DMS 273 (cell line): ENCODE data around the gene FXYD5.
A peak's percentile ranks its signal among the peaks of the same experiment; 100 is the strongest.
"Not testable (repeated sequence)": the region's sequence is repeated elsewhere in the genome, so short reads cannot be mapped to it uniquely, and the experiment has no call there.

ENCODE experiments used
- DNase-seq: peaks from one replicate; lab custom pipeline; 2025; ENCODE audit not compliant: unreplicated experiment; lab: John Stamatoyannopoulos, UW

The FXYD5 gene

GRCh38 chr19:35119578-35120155 lies 34.9 kb upstream of the FXYD5 start:
- DNase-seq: no peak

DNA sequence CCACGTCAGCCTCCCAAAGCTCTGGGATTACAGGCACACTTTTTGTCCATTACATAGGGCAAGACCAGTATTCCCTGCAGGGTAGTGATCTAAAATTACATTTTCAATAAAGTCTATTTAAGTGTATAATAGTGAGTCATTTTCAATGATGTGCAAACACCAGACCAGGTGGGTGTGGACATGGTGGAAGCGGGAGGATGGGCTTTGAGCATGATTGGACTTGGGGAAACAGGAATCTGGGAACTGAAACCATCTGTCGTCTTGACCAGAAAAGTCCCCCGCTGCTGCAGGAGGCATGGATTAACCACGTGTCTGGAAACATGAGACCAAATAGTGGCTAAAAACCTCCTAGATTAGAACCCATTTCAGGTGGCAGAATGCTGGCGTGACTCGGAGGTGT lies 34.0 kb upstream of the FXYD5 start:
- peak; percentile 98 for DNase-seq

DNA sequence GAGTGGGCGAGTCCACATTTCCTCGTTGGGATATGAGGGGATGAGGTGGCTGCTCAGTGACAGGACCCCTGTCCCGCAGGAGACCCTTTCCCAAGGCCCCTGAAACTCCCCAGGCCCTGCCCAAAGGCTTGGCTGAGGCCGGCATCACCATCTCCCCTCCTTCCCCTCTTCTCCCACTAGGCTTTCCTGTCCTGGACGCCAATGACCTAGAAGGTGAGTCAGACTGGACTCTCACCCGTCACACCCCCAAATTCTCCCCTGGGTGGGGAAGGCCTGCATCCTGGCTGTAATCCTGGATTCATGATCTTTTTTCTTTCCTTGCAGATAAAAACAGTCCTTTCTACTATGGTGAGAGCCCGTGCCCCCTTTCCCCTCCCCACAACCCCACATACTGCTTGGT lies 33.6 kb upstream of the FXYD5 start:
- DNase-seq: peak; percentile 61

- DNase-seq: peak; percentile 58
Observed at GRCh38 chr19:35122687-35123551, 31.6 kb upstream of the FXYD5 start.

DNA sequence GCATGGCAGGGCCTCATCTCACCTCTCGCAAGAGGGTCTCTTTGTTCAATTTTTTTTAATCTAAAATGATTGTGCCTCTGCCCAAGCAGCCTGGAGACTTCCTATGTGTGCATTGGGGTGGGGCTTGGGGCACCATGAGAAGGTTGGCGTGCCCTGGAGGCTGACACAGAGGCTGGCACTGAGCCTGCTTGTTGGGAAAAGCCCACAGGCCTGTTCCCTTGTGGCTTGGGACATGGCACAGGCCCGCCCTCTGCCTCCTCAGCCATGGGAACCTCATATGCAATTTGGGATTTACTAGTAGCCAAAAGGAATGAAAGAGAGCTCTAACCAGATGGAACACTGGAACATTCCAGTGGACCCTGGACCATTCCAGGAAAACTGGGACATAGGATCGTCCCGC lies 31.0 kb upstream of the FXYD5 start:
- peak; percentile 78 for DNase-seq

DNA sequence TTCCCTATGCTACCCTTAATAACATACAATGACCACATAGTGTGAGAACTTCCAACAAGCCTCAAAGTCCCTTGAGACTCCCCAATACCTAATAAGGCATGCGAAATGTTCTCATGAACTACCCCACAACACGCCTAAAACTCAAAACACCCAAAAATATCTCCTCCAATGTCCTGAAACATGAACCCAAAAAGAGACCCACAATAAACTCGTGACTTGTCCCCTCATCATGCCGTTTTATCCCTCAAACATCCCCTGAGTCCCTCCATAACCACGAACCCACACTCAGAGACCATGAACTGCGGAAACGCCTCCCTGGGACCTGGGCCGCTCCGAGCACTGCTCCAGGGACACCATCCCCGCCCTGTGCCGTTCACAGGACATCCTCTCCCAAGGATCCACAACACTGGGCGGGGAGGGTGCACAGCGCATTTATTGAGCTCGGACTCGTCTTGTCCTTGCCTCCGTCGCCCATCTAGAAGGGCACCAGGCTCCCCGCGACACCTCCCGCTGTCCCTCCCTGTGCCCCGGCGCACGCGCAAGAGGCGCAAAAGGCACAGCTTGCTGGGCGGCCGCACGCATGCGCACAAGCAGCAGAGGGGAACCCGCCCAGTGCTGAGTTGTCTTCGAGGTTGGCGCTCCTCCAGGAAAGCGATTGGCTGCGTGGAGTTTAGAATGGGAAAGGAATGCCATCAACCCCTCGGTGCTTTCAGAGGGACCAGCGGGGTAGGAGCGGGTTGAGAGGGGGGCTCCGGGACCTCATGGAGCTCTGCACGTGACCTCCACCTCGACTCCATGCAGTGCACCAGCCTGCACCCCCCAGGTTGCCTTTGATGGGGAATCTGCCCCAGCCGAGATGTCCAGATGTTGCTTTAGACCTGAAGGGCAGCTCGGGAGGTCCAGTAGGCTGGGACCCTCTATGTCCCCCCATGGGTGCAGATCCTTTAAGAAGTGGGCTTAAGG lies 30.2 kb upstream of the FXYD5 start:
- peak; percentile 96 for DNase-seq

DNA sequence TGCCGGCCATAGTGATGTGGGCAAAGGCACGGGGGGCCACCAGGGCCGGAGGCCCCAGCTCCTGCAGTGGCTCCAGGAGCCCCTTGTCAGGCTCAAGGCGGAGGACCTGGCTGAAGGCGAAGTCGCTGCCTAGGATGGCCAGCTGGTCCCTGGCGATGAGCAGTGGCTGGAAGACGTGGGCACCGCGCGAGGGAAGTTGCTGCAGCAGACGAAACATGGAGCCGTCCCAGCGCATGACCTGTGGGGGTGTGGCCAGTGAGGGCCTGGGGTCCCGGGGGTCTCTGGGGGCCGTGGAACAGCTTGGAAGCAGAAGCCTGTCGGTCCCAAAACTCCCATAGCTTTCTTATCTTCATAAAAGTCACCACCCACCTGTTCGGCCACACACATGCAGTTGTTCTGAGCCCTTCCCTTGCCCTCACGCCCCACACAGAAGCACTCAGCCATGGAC lies 29.2 kb upstream of the FXYD5 start:
- DNase-seq: no peak

GRCh38 chr19:35125749-35126623 lies 28.5 kb upstream of the FXYD5 start:
- DNase-seq: no peak

DNA sequence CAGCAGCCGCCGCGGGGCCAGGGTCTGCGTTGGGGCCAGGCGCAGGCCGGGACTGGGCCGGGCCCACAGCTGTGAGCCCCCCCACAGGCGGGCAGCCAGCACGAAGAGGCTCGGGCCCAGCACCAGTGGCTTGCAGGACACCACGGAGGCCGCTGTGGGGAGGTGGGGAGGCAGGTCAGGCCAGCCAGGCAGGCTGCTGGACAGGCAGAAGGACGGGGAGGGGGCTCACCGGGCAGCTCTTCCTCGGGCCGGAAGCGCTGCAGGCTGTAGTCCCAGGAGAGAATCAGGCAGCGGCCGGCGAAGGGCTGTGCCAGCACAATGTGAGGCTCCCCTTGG lies 27.9 kb upstream of the FXYD5 start:
- DNase-seq: no peak

DNA sequence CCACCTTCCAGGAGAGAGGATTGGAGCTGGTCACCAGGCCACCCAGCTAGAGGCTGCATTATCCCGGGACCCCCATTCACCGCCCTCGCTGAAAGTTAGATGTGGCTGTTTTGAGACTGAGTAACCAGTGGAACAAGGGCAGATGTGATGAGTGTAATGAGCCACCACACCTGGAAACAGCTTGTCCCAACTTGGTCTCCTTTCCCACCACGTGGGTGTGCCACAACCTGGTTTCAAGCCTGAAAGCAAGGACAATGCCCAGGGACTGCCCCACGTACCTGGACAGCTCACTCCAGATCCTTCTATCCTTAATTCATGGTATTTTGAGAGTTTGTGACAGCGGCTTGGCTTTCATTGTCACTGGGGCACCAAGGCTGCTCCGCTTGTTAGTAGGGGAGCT lies 26.7 kb upstream of the FXYD5 start:
- no peak for DNase-seq

GRCh38 chr19:35128398-35129057 lies 26.0 kb upstream of the FXYD5 start:
- no peak for DNase-seq

GRCh38 chr19:35129724-35130274 lies 24.7 kb upstream of the FXYD5 start:
- DNase-seq: not testable (repeated sequence)

DNA sequence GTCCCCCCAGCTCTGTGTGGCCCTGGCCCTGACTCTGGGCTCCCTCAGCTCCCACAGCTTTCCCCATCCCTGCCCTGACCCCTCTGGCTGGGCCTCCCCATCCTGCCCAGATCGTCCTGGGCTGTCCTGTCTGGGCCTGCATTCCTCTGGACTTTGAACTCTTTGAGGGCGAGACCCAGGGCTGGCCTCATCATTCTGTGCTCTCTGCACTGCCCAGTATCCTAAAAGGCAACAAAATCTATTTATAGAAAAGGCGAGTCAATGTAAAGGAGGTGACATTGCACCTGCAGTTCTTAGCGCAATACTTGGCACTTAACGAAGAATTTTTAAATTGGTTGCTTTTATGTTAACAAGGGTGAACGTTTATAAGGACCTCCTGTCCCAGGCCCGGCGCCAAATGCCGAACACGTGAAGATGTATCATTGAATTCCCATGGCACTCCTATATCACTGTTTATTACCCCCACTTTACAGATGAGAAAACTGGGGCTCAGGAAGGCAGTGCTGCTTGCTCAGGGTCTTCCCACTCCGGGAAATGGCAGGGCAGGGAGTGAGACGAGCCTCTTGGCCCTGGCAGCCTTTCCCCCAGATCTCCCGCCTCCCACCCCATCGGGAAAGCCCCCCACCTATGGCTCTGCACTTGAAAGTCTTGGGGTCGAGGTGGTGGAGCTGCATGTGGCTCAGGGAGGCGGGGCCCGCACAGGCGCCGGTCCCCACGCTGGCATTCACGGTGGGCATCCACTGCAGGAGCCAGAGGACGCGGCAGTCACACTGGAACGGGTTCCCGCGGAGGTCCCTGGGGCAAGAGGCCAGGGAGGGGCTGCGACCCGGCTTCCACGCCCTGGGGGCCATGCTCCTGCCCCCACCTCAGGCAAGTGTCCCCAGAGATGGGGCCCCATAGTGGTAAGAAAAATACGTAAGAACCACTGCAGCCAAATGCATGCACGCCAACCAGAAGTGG lies 23.5 kb upstream of the FXYD5 start:
- DNase-seq: no peak

GRCh38 chr19:35132254-35132653 lies 22.3 kb upstream of the FXYD5 start:
- DNase-seq: no peak

DNA sequence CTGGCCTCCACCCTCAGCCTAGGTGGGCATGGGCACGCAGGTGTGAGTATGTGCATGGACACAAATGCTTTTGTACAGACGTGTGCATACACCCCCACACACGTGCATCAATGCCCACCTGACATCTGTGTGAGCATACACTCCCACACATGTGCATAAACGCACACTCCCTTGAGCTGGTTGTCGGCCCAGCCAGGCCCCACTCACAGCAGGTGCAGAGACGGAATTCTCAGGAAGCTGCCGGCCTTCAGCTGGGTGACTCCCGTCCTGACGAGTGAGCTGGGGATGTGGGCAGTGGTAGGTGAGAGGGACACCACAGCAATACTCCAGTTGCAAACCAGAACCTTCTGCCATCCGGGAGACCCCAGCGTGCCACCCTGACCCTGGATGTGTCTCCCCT lies 20.7 kb upstream of the FXYD5 start:
- no peak for DNase-seq

DNA sequence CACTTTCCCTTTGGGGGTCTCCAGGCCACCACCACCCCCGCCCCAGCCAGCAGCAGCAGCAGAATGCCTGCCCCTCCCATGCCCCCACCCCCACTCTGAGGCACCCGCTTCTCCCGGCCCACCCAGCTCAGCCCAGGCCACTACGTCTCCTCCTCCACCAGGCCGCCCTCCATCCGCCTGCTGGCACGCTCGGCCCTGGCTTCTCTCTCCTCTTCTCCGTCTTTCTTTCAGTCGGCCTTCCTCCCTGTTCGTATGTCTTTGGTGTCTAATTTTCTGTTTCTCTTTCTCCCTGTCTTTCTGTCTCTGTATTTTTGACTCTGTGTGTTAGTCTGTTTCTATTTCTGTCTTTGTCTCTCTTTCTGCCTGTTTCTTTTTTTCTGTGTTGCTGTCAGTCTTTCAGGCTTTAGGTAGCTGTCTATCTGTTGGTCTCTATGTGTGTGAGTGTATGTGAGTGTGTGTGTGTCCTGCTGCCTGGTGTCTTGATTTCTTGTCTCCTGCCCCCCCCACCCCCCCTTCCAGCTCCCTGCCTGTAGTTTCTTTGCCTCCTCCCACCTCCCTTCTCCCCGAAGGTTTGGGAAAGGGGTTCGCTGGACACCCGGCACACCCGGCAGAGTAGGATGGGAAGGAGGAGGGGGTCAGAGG lies 19.8 kb upstream of the FXYD5 start, which contains the start of gene LGI4:
Gene LGI4, minus strand, starts transcription at position 459 of the 642 bp plus-strand sequence. Its CDS starts 379 bp downstream, at position 80.
- no peak for DNase-seq

- DNase-seq: peak; percentile 89
Observed at GRCh38 chr19:35135389-35135909, 19.1 kb upstream of the FXYD5 start.

DNA sequence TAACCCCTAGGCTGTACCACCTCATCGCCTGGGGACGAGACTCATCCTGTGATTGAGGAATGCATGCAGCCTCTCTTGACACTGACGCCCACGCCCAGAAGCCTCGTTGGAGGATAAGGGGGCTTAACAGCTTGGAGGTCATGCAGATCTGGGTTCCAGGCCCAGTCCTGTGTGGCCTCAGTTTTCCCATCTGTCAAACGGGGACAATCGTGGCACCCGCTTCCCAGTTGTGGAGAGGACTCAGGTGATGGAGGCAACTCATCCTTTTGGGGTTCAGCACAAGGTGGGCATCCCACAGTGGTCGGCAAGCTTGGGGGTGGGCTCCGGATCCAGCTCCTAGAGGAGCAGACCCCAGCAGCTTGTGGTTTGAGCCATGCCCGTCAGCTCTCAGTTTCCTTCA lies 18.3 kb upstream of the FXYD5 start:
- no peak for DNase-seq
